Sigmoid colon (tissue), 7 donors: ENCODE data around the gene NTHL1. TPM values are rescaled to one million over a fixed set of nuclear protein-coding genes. Genes with fewer than 3 reads are reported as not detected.

ENCODE experiments used
- DNase-seq: peaks from one replicate; pipeline ENCODE4 v3.0.0-alpha.2; 2019
- H3K27ac ChIP-seq, 4 donors: fragments of 200-600 bp; sonication (generic); one replicate each; pipeline ENCODE4 v1.5.1; 2016 to 2019; ENCODE audit warnings: mild to moderate bottlenecking in 1 of 4
- H3K27me3 ChIP-seq, 3 donors: fragments of 200-600 bp; sonication (generic); one replicate each; pipeline ENCODE4 v1.5.1; 2019; ENCODE audit warnings: mild to moderate bottlenecking in 1 of 3
- H3K36me3 ChIP-seq, 4 donors: fragments of 200-600 bp; sonication (generic); one replicate each; pipeline ENCODE4 v1.5.1; 2016 to 2019
- H3K4me1 ChIP-seq, 4 donors: fragments of 200-600 bp; sonication (generic); one replicate each; pipeline ENCODE4 v1.5.1; 2017 to 2019
- H3K4me3 ChIP-seq, 4 donors: fragments of 200-600 bp; sonication (generic); one replicate each; pipeline ENCODE4 v1.5.1; 2017 to 2019; ENCODE audit warnings: mild to moderate bottlenecking in 2 of 4, moderate library complexity in 1 of 4
- H3K9me3 ChIP-seq, 4 donors: fragments of 200-600 bp in 3 of 4; sonication (generic) in 3 of 4; one replicate each; pipeline versions ENCODE4 v1.5.1 to v1.6.1; 2013 to 2019
- CTCF ChIP-seq, 4 experiments: fragments of 450-650 bp in 3 of 4; fragments of 200-600 bp in 1 of 4; IDR thresholded peaks; one replicate each; pipeline ENCODE4 v1.5.1; 2016 to 2019; ENCODE audit warnings: antibody characterized with exemption in 4 of 4, mild to moderate bottlenecking in 3 of 4, moderate library complexity in 2 of 4
- EP300 ChIP-seq, 4 donors: sonication (generic); formaldehyde crosslinking; IDR thresholded peaks; one replicate each; pipeline ENCODE4 v1.6.1; 2017; ENCODE audit warnings: antibody characterized with exemption in 4 of 4
- POLR2A ChIP-seq, 2 donors: fragments of 450-650 bp; IDR thresholded peaks; one replicate each; pipeline ENCODE4 v1.6.1; 2016; ENCODE audit warnings: antibody characterized with exemption in 2 of 2, mild to moderate bottlenecking in 2 of 2, moderate library complexity in 2 of 2
- POLR2AphosphoS5 ChIP-seq, 4 donors: sonication (generic); formaldehyde crosslinking; IDR thresholded peaks; one replicate each; pipeline ENCODE4 v1.6.1; 2017; ENCODE audit warnings: antibody characterized with exemption in 4 of 4
- WGBS, 2 donors: extraction: QIAGEN DNeasy Blood & Tissue Kit; methylation state at CpG; one replicate each; pipeline ENCODE4 v1.1.7; 2013; 5-methylcytosine and 5-hydroxymethylcytosine counted together
- intact Hi-C: fragments of 100-400 bp; cut with DNase I; formaldehyde crosslinking; loops from one replicate; pipeline ENCODE4 v1.15.1; 2023
- polyA plus RNA-seq, 3 donors: library from polyadenylated mRNA; stranded (reverse); fragments of 200-250 nt; gene quantifications; one replicate each; pipeline ENCODE4 v1.2.3, GENCODE V29; 2013
- total RNA-seq, 4 donors: library from RNA; depleted of rRNA; stranded (reverse); fragments of >200 nt; gene quantifications; one replicate each; pipeline ENCODE4 v1.1.0, GENCODE V29; 2016
- donor health status: healthy with polysubstance abuse.
- donor health status: Bipolar disorder and iron deficiency.
- donor health status: healthy.

The NTHL1 gene
- total and polyA plus RNA-seq, 7 donors, result 18.4 to 44.5 (median 28.5) TPM

- no peak overlapping the region for H3K4me3 ChIP-seq
- peaks cover 0 to 25% (median 22%) of the 10 kb centered on the region in 4 donors for H3K4me1 ChIP-seq
- 82 to 89% methylated on average over 15 of the region's 15 CpGs for WGBS, 2 donors
- H3K27ac ChIP-seq, result peak overlapping the region in 1 of 4 donors; percentile 84
- no peaks in the 10 kb centered on the region for H3K9me3 ChIP-seq
- DNase-seq, result no peak
- no peaks in the 10 kb centered on the region for H3K27me3 ChIP-seq
- TF ChIP-seq POLR2AphosphoS5 (IDR thresholded peaks at IDR 0.05) (no peak), POLR2A (IDR thresholded peaks at IDR 0.05) (no peak), CTCF (IDR thresholded peaks at IDR 0.05) (no peak), EP300 (IDR thresholded peaks at IDR 0.05) (no peak)
- peaks cover 74 to 89% (median 81%) of the 10 kb centered on the region in 4 donors for H3K36me3 ChIP-seq
- intact Hi-C loops, result no loop called here
Measured at GRCh38 chr16:2093793-2094192, 46.2 kb upstream of the NTHL1 start.

GRCh38 chr16:2092866-2093265 is 45.2 kb upstream of the NTHL1 start:
- Histone ChIP-seq H3K27ac (peak overlapping the region in 3 of 4 donors; percentile 73 to 84 (median 80)), H3K36me3 (peaks cover 73 to 98% (median 84%) of the 10 kb centered on the region in 4 donors), H3K4me3 (no peak overlapping the region), H3K4me1 (peaks cover 0 to 25% (median 22%) of the 10 kb centered on the region in 4 donors), H3K9me3 (no peaks in the 10 kb centered on the region), H3K27me3 (no peaks in the 10 kb centered on the region)
- no peak for DNase-seq
- 54 to 92% methylated on average over 13 of the region's 13 CpGs for whole genome bisulfite sequencing, 2 donors
- intact Hi-C loops, result no loop called here
- TF ChIP-seq EP300 (IDR thresholded peaks at IDR 0.05), result no peak
- TF ChIP-seq POLR2AphosphoS5 (IDR thresholded peaks at IDR 0.05), result no peak
- no peak for TF ChIP-seq POLR2A (IDR thresholded peaks at IDR 0.05)
- no peak for TF ChIP-seq CTCF (IDR thresholded peaks at IDR 0.05)

- H3K4me1 ChIP-seq, result peaks cover 0 to 25% (median 22%) of the 10 kb centered on the region in 4 donors
- H3K36me3 ChIP-seq, result peaks cover 68 to 98% (median 79%) of the 10 kb centered on the region in 4 donors
- WGBS, 2 donors, result 17 to 73% methylated on average over 16 of the region's 16 CpGs
- no peaks in the 10 kb centered on the region for H3K27me3 ChIP-seq
- no peak for DNase-seq
- no peaks in the 10 kb centered on the region for H3K9me3 ChIP-seq
- no peak overlapping the region for H3K4me3 ChIP-seq
- TF ChIP-seq POLR2A (IDR thresholded peaks at IDR 0.05) (no peak), POLR2AphosphoS5 (IDR thresholded peaks at IDR 0.05) (no peak), EP300 (IDR thresholded peaks at IDR 0.05) (no peak), CTCF (IDR thresholded peaks at IDR 0.05) (no peak)
- peak overlapping the region; percentile 69 to 84 (median 76) for H3K27ac ChIP-seq
- intact Hi-C loops, result no loop called here
Measured at GRCh38 chr16:2092256-2092620, 44.6 kb upstream of the NTHL1 start.

DNA sequence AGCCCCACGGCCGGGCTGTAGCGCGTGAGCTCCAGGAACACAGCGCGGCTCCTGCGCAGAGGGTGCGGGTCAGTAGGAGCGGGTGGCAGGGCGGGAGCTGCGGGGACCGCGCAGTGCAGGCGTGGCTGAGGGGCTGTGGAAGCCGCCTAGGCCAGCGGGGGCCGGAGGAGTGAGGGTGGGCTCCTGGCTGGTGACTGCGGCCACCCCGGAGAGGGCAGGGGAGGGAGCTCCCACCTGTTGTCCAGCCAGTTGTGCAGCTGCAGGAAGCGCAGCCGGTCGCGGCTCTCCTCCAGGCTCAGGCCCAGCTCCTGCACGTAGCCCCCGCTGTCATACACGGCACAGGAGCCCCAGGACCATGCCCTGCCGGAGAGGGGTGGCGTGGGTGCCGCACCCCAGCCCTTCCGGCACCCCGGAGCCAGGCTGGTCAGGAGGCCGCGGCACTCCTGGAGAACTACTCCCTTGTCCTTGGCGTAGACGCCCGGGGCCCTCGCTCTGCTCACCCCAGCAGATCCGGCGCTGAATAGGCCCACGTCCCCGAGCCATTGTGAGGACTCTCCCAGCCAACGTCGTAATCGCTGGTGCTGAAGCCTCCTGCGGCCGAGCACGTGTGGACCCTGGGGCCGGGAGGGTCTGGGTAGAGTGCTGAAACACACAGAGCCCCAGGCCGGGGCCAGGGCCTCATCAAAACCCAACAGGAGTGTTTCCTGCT is 44.1 kb upstream of the NTHL1 start:
- H3K27ac ChIP-seq, result peak overlapping the region; percentile 69 to 84 (median 76)
- H3K9me3 ChIP-seq, result no peaks in the 10 kb centered on the region
- no peak for DNase-seq
- peaks cover 63 to 98% (median 76%) of the 10 kb centered on the region in 4 donors for H3K36me3 ChIP-seq
- TF ChIP-seq EP300 (IDR thresholded peaks at IDR 0.05) (no peak), CTCF (IDR thresholded peaks at IDR 0.05) (no peak), POLR2AphosphoS5 (IDR thresholded peaks at IDR 0.05) (peak in 3 of 4 donors; percentile 19 to 35 (median 32)), POLR2A (IDR thresholded peaks at IDR 0.05) (no peak)
- H3K4me3 ChIP-seq, result peak overlapping the region in 2 of 4 donors; percentile 3 to 6
- 15 to 70% methylated on average over 49 of the region's 49 CpGs for WGBS, 2 donors
- H3K27me3 ChIP-seq, result no peaks in the 10 kb centered on the region
- peaks cover 0 to 25% (median 22%) of the 10 kb centered on the region in 4 donors for H3K4me1 ChIP-seq
- intact Hi-C loops, result no loop called here
